22Rv1 (cell line): ENCODE measurements around the gene AKR7A2.

ENCODE experiments used
- ZFX ChIP-seq: fragments of 450-650 bp; IDR thresholded peaks from 2 replicates; pipeline ENCODE4 v1.6.1; 2017; ENCODE audit warnings: antibody characterized with exemption, borderline replicate concordance
- TF ChIP-seq, protein P1 (sequence below): fragments of 450-650 bp; IDR thresholded peaks from 2 replicates; pipeline ENCODE4 v1.5.1; 2017; ENCODE audit warnings: mild to moderate bottlenecking

DNA sequence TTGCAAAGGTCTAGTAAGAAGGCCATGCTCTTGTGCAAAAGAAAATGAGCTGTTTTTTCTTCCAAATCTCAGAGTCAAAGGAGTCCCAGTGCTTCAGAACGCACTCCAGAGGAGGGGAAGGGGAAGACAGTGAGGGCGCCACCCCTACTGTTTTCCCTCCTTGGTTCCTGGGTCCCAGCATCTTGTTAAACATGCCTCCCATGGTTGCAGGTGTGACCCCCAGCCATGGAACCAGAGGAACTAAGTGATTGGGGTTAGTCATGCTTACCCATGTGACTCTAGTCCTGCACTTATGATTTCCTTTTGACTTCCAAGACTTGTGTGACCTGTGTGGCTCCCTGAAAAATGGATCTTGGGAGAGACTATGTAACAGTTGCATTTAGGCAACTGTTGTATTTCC is 17.3 kb downstream of the AKR7A2 start:
- TF ChIP-seq, protein P1, sequence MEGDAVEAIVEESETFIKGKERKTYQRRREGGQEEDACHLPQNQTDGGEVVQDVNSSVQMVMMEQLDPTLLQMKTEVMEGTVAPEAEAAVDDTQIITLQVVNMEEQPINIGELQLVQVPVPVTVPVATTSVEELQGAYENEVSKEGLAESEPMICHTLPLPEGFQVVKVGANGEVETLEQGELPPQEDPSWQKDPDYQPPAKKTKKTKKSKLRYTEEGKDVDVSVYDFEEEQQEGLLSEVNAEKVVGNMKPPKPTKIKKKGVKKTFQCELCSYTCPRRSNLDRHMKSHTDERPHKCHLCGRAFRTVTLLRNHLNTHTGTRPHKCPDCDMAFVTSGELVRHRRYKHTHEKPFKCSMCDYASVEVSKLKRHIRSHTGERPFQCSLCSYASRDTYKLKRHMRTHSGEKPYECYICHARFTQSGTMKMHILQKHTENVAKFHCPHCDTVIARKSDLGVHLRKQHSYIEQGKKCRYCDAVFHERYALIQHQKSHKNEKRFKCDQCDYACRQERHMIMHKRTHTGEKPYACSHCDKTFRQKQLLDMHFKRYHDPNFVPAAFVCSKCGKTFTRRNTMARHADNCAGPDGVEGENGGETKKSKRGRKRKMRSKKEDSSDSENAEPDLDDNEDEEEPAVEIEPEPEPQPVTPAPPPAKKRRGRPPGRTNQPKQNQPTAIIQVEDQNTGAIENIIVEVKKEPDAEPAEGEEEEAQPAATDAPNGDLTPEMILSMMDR: no peak
- no peak for TF ChIP-seq ZFX
